Psoas muscle (tissue), 8 donors: ENCODE data around the gene OR9Q1. TPM values are rescaled to one million over a fixed set of nuclear protein-coding genes. Genes with fewer than 3 reads are reported as not detected.

ENCODE experiments used
- ATAC-seq, 4 donors: fragments of 200-7000 bp; cut with Tn5 transposase; one replicate each; pipeline ENCODE4 v1.9.1; 2020; ENCODE audit warnings: moderate library complexity in 3 of 4, mild to moderate bottlenecking in 2 of 4
- DNase-seq, 2 donors: peaks; one replicate each; pipeline ENCODE4 v3.0.0-alpha.2; 2020
- H3K27ac ChIP-seq: fragments of 200-600 bp; one replicate; pipeline ENCODE4 v1.8.0; 2022
- H3K27me3 ChIP-seq, 3 donors: fragments of 200-600 bp in 1 of 3; one replicate each; pipeline versions ENCODE4 v1.6.1 to v1.8.0; 2013 to 2022; ENCODE audit warnings: low read length in 2 of 3, mild to moderate bottlenecking in 2 of 3, moderate library complexity in 1 of 3; ENCODE audit not compliant: insufficient read depth in 3 of 3
- H3K36me3 ChIP-seq, 2 donors: fragments of 200-600 bp in 1 of 2; one replicate each; pipeline versions ENCODE4 v1.6.1 to v1.8.0; 2013 to 2022; ENCODE audit warnings: low read depth in 1 of 2, mild to moderate bottlenecking in 1 of 2, moderate library complexity in 1 of 2; ENCODE audit not compliant: insufficient read depth in 1 of 2
- H3K4me1 ChIP-seq: fragments of 200-600 bp; one replicate; pipeline ENCODE4 v1.8.0; 2022
- H3K4me3 ChIP-seq: fragments of 200-600 bp; one replicate; pipeline ENCODE4 v1.8.0; 2022; ENCODE audit warnings: mild to moderate bottlenecking
- H3K9me3 ChIP-seq: fragments of 200-600 bp; one replicate; pipeline ENCODE4 v1.8.0; 2022
- CTCF ChIP-seq: fragments of 200-600 bp; IDR thresholded peaks from one replicate; pipeline ENCODE4 v1.8.0; 2022; ENCODE audit warnings: antibody characterized with exemption
- WGBS, 3 donors: extraction: QIAGEN DNeasy Blood & Tissue Kit; methylation state at CpG; one replicate each; pipeline versions ENCODE4 v1.1.6 to v1.1.7; 2013; 5-methylcytosine and 5-hydroxymethylcytosine counted together
- intact Hi-C, 2 donors: fragments of 100-400 bp; cut with DNase I; formaldehyde crosslinking; loops; one replicate each; pipeline versions ENCODE4 v1.11.0 to v1.14.2; 2022
- polyA plus RNA-seq, 3 donors: library from polyadenylated mRNA; stranded (reverse); fragments of 200-250 nt; gene quantifications; one replicate each; pipeline ENCODE4 v1.2.3, GENCODE V29; 2013
- total RNA-seq, 4 donors: library from RNA; stranded (reverse); fragmentation: NEBNext Ultra II Directional in 2 of 4; extraction: Animal tissue kit (Norgen Biotek cat#: 25700) in 2 of 4; gene quantifications; one replicate each; pipeline versions ENCODE4 v1.2.1 to v1.2.4, GENCODE V29; 2021 to 2023
- donor health status: healthy with polysubstance abuse.
- donor health status: DM: no; HTN: no; CAD: no; lungs with moderate emphysema.
- donor health status: Bipolar disorder and iron deficiency.
- donor health status: healthy.
- donor health status: DM: yes; HTN: yes; CAD: no.
- donor health status: DM: no; HTN: no; CAD: no.
- donor health status: DM: no; HTN: no; CAD: no.
- donor health status: DM: yes; HTN: yes; CAD: no.

Gene OR9Q1
- total and polyA plus RNA-seq, 7 donors = not detected

DNA sequence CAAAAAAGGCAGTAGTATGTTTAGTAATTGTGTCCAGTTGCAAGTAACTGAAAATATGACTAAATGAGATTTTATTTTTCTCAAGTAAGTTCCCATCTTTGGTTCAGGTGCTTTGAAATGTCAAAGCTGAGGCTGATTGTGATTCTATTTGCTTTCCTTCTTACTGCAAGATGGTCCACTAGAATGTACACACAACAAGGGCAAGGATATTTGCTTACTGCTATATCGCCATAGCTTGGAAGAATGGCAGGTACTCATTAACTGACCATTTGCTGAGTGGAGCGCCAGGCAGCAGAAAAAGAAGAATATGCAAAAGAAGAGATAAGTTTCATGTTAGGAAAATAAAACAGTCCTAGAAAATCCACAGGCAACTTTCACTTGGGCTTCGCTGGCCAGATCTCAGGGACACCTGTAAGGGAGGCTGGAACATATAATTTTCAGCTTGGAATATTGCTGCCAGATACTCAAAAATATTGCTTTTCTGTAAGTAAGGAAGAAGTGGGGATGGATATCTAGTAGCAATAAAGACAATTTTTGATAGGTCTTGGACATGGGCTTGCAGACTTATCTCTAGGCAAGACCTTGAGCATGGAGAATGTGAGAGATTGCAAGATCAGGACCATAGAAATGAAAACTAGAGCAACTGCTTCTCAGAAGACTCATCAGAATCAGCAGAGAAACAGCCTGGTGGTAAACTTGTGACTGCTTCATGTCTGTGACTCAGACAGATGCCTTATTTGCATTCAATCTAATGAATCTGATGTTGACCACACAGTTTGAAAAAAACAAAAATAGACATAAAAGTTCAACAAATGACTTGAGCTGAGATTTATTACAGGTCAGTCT, 44.8 kb upstream of the OR9Q1 start:
- Histone ChIP-seq H3K4me3 (no peak overlapping the region), H3K9me3 (no peaks in the 10 kb centered on the region), H3K27me3 (no peaks in the 10 kb centered on the region), H3K36me3 (no peaks in the 10 kb centered on the region), H3K27ac (no peak overlapping the region), H3K4me1 (no peaks in the 10 kb centered on the region)
- ATAC-seq (no peak), DNase-seq (no peak)
- WGBS, 3 donors = 96 to 97% (median 97%) methylated on average over 3 of the region's 3 CpGs
- intact Hi-C loops = no loop called here
- no peak for TF ChIP-seq CTCF

DNA sequence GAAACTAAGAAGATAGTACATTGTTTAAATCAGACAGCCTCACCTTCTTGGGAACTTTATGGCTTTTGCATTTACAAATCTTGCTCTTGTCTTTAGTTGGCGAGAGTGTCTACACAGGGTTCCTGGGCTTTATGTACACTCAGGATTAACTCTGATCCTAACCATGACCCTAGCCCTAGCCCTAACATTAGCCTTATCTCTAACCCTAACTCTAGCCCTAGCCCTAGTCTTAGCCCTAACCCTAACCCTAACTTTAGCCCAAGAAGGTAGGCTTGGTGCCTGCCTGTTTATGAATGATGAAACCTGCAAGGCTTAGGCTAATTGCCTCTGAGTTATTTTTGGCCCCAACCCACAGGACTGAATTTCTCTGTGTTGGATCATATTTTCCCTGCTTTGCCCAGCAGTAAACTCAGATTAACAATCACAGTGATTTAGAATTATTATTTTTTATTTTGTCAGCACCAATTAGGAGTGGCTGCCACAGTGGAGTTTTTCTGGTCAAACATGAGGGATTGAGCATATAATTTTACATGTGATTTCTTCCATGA, 44.1 kb upstream of the OR9Q1 start:
- no peak overlapping the region for H3K4me3 ChIP-seq
- no peaks in the 10 kb centered on the region for H3K27me3 ChIP-seq
- no peak for DNase-seq
- ATAC-seq = no peak
- WGBS, 3 donors = 93 to 100% (median 97%) methylated on average over 1 of the region's 1 CpG
- intact Hi-C loops = no loop called here
- no peaks in the 10 kb centered on the region for H3K36me3 ChIP-seq
- no peak overlapping the region for H3K27ac ChIP-seq
- TF ChIP-seq CTCF = no peak
- no peaks in the 10 kb centered on the region for H3K4me1 ChIP-seq
- no peaks in the 10 kb centered on the region for H3K9me3 ChIP-seq

- ATAC-seq (no peak), DNase-seq (no peak)
- Histone ChIP-seq H3K27me3 (no peaks in the 10 kb centered on the region), H3K36me3 (no peaks in the 10 kb centered on the region), H3K4me3 (no peak overlapping the region), H3K9me3 (no peaks in the 10 kb centered on the region), H3K27ac (no peak overlapping the region), H3K4me1 (no peaks in the 10 kb centered on the region)
- intact Hi-C loops = no loop called here
- no peak for TF ChIP-seq CTCF
- WGBS, 3 donors = 62 to 84% (median 67%) methylated on average over 2 of the region's 2 CpGs
Measured at GRCh38 chr11:57980201-57980600, 43.5 kb upstream of the OR9Q1 start.

GRCh38 chr11:57981536-57981935, 42.1 kb upstream of the OR9Q1 start:
- intact Hi-C loops = no loop called here
- Histone ChIP-seq H3K27ac (no peak overlapping the region), H3K27me3 (no peaks in the 10 kb centered on the region), H3K4me1 (no peaks in the 10 kb centered on the region), H3K4me3 (no peak overlapping the region), H3K9me3 (no peaks in the 10 kb centered on the region), H3K36me3 (no peaks in the 10 kb centered on the region)
- 51 to 63% (median 52%) methylated on average over 3 of the region's 3 CpGs for WGBS, 3 donors
- TF ChIP-seq CTCF = no peak
- DNase-seq (no peak), ATAC-seq (no peak)
